ENCODE data around the gene YWHAH.
A peak's percentile ranks its signal among the peaks of the same experiment; 100 is the strongest.

Gene YWHAH

DNA sequence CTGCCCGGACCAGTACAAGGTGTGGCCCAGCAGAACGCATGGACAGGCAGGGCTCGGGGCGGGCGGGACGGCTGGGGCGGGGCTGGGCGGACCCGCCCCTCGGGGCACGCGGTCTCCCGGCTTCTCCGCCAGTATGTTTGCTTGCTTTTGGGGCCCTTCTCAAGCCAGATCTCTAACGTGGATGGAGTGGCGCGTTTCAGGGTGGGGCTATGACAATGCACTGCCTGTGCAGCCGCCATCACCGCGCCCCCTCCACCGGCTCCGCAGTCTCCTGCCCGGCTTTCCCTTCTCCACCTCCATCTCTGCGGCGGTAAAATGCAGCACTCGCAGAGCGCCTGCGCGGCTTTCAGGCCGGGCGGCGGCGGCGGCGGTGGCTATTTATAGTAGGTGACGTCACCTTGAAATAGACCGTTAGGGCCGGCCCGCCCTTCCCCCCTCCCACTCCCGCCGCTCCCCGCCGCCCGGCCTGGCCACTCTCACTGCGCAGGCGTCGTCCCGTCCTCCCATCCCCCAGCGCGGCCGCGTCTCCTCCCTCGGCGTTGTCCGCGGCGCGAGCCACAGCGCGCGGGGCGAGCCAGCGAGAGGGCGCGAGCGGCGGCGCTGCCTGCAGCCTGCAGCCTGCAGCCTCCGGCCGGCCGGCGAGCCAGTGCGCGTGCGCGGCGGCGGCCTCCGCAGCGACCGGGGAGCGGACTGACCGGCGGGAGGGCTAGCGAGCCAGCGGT, at the start of gene YWHAH:
YWHAH (plus strand) TSS at position 558 of the 722 bp plus-strand sequence. CDS start 199 bp downstream, outside the sequence.
- peak; percentile 77 for DNase-seq

DNA sequence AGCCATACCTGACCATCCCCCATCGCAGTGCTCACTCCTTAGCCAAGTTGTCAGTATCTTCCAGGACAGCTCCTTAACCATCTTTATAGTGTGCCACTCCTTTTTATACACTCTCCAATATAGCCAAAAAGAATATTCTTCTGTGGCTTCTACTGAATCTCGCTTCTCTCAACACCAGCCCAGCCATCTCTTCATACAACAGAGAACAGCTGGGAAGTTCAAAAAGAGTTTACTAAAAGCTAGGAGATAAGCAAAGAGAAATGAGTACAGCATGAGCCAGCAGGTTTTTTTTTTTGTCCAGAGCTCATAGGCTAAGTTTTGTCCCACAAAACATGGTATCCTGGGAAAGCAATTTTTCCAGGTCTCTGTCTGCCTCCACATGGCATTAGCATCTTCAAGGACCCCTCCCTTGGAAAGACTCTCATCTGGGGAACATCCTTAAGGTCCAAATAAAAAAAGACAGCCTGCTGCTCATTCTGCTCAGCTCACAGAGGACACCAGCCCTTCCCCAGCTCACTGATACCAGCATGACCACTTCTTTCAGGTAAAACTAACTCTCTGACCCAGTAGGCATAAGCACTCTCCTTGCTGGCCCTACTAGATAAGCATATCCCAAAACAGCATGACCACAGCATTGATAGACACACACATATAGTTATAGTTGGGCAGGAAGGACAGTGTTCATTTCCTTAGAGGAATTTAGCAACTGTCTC, 48.8 kb upstream of the YWHAH start:
- DNase-seq, result no peak

DNA sequence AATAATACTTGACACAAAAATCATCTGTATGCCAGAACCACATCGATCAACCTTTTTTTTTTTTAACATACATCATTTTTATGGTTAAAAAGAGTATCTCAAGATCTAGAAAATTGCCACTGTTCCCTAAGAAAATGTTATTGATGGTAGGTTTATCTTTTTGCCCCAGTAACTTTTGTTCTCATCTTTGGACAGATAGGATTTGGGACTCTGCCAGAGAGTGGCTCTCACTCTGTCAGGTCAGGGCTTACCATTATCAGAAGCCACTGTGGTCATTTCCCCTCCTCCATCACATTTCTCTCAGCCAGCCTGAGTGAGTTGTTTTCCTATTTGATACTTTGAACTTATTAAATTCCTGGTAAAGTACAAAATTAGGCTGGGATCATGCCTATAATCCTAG, 47.9 kb upstream of the YWHAH start:
- no peak for DNase-seq

DNA sequence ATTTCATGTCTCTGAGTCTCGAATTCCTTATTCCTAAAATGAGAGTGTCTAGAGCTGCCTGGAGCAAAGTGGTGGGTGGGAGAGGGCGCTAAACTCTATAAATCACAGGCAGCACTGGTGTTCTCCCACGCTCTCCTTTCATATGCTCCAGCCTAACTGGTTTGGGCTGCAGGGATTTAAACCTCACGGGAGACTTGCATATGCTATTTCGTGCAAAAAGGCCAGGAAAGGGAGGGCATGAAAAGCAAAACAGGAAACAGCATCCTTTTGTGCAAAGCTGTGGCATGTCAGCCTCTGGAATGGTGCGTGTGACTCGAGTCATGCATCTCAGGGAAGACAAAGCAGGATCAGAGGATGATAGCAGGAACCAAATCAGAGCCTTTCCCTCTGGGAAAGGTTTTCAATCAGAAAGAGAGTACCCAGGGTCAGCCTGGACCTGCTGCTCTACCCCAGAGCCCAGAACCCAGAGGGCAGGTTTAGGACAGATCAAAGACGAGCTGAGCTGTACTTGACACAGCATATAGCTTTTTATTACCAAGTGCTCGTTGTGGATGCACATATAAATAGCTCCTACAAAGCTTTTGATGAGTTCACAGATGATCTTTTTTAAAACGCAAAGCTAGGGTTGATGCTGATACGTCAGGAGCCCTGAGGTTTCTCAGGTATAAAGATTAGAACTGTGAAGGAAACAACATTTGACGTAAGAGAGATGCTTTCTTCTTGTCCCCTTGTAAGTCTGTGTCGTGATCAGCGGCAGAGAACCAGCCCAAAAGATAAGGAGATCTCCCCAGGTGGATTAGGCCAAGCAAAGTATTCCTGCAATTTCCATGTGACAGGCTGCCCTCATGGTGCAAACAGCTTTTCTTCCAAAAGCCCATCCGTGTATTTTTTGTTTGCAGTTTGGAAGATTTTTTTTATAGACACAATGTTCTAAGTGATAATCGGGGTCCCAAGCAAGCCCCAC, 46.2 kb upstream of the YWHAH start:
- no peak for DNase-seq

DNA sequence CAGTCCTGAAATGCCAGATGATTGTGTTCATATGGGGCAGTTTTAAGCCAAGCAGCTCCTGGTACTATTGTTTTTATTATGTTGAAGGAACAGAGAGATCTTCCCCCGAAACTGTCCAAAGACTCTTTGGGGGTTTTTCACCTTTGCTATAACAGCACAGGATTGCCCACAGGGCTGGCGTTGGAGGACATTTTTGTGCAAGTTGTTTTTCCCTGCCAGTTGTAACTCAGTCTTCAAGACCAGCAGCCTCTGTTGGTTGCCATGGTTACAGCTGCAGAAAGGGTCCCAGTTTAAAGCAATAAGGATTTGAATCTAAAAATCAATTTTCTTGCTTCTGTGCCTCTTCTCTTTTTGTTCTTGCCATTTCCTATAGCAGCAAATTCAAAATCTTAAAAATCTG, 45.4 kb upstream of the YWHAH start:
- no peak for DNase-seq

DNA sequence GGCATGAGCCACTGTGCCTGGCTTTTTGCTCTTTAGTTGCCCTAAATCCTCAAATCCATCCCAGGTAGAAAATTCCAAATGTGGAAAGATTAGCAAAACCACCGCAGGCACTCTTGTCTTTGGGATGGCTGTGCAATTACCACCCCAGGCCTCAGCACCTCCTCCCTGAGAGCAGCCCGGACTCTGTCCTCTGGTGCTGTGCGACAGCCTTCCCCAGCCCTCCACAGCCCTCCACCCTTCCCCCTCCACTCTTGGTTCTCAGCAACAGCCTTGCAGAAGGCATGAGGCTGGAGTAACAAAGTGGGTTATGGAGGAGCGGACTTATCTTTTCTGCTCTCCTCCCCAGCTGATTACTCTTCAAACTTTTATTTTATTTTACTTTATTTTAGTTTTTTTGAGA, 44.7 kb upstream of the YWHAH start:
- DNase-seq, result no peak

DNA sequence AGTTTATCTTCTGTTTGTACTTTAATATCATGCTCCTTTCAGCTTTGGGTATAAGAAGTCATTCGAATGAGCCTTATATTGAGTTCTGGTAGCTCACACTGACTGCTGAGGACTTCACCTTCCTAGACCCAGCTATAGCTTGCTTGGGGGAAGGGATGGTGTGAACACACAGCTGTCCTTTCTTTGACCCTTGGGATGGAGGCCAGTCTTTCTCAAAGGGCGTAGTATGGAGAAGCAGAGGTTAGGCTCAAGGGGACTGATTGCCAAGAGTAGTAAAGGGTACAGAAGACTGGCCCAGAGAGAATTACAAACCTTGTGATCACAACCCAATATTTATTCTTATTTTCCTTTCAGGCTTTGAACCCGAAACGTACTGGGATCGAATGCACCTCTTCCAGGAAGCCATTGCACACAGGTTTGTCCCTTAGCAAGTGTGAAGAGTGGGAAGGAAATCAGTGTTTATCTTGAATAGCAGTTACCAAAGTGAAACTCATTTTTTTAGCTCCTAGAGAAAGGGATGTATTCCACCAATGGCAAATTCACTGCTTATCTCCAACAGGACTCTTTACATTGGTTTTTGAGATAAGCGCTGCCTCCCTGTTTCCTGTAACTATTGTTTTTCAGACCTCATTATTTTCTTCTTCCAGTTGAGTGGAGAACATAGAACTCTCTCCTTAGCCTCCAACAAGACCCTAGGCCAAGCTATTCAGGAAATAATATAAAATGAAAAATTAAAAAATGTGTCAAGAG, 42.8 kb upstream of the YWHAH start:
- DNase-seq, result no peak

DNA sequence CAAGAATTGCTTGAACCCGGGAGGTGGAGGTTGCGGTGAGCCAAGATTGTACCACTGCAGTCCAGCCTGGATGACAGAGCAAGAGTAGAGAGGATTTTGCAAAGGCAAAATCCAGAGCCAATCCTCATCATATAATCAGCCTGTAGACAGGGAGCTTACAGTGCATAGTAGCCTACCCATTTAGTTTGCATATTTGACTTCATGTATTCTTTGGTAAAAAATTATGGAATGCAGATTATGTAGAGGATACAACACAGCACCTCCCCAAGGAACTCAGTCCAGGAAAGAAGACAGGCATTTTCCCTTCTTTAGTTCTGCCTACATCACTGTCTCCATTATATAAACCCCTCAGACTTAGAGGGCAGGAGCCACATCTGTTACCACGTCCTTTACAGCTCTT, 39.7 kb upstream of the YWHAH start:
- DNase-seq, result no peak

DNA sequence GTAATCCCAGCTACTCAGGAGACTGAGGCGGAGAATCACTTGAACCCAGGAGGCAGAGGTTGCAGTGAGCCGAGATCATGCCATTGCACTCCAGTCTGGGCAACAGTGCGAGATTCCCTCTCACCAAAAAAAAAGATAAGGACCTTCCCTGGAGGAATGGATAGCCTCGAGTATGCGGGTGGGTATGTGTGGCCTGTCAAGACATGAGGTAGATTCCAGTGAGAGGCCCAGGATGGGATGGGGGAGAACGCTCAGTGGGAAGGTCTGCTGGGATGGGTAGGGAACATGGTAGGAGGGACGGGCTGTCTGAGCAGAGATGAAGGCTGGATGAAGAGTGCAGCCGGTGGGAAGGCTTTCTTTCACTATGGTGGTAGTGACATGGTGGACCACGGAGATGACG, 39.0 kb upstream of the YWHAH start:
- no peak for DNase-seq

DNA sequence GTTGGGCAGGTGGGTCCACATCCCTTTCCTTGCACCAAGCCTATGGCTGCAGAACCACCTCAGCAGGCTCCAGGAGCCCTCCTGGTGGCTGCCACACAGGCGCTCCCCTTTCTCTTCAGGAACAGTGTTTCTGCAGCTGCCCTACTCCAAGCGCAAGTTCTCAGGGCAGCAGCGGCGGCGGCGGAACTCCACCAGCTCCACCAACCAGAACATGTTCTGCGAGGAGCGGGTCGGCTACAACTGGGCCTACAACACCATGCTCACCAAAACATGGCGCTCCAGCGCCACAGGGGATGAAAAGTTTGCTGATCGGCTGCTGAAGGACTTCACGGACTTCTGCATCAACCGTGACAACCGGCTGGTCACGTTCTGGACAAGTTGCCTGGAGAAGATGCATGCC, 38.2 kb upstream of the YWHAH start:
- no peak for DNase-seq

DNA sequence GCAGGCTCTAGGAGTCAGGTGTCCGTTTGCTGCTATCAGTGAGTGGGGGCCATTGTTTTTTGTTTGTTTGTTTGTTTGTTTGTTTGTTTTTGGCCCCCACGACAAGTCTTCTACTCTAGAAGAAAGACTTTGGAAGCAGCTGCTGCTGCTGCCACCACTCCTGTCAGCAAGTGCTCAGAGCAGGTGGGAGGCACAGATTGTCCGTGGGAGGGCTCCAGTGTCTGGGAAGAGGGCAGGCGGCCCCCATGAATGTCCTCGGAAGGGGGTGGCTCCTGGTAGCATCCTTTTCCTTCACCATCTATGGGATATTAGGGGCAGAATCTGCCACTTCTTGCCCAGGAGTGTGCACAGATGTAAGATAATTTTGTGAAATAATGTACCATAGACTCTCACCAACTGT, 37.8 kb upstream of the YWHAH start:
- DNase-seq, result no peak

DNA sequence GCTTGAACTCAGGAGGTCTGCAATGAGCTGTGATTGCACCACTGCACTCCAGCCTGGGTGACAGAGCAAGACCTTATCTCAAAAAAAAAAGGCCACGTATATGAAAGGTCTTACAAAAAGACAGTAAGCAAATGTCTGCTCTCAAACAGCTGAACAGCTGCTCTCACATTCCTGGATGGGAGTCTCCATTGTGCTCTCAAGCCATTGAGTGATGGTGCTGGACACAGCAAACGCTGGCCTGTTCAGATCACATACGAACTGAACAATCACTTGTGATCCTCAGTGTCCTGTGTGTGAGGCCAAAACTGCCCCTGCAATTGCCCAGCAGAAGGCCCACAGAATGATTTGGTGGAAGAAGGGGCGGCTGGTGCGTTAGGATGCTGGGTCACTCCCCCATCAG, 34.4 kb upstream of the YWHAH start:
- no peak for DNase-seq

DNA sequence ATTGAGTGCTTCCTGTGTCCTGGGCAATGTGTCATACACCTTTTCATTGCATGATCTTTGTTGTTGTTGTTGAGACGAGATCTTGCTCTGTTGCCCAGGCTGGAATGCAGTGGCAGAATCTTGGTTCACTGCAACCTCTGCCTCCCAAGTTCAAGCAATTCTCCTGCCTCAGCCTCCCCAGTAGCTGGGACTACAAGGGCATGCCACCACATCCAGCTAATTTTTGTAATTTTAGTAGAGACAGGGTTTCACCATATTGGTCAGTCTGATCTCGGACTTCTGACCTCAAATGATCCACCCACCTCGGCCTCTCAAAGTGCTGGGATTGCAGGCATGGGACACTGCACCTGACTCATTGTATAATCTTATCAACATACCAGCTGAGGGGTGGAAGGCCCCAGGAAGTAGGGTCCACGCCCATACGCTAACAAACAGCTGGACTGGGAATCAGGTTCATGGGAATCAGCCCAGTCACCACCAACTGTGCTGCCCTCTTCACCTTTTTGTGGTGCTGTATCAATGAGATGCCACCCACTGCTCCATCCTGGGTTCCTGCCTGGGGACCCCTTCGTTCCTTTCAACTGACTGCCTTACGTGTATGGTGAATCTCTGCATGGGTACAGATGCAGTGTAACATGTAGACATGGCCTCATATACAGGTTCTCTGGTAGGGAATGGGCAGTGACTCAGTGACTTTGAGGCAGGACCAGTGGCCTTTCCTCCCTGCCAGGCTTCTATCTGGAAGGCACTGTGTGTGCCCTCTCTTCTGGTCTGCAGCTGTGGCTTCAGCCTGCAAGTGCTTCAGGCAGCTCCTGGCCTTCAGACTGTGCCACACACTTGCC, 32.5 kb upstream of the YWHAH start:
- DNase-seq, result no peak

DNA sequence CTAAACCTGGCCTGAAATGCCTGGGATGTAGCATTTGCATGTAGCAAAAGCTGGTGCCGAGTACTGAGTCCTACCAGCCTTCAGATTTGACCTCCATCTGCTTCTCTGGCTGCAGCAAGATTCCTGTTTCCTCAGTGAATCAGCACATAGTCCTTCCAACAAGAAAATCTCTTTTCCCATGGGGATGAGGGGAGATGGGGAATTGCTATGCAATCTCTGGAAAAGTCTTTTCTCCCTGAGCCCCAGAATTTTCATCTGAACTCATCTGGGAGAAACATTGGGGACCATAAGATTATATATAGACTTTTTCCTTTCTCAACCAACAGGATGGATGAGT, 32.0 kb upstream of the YWHAH start:
- DNase-seq, result no peak

DNA sequence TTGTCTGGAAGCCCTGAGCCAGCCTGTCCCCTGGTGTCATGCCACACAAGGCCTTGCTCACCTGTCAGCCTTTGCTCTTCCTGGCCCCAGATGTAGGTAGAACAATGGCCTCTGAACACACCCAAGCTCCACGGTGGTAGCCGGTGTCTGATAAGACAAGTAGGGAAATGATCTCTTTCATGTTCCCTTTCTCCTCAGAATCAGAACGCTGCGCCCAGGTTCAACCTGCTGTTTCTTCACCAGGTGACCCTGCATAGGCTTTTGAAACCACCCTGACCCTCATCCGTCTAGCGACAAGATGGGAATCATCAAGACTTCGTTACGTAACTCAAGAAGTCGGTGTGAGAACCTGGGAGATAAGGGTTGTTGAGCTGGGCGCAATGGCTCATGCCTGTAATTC, 28.7 kb upstream of the YWHAH start:
- no peak for DNase-seq

DNA sequence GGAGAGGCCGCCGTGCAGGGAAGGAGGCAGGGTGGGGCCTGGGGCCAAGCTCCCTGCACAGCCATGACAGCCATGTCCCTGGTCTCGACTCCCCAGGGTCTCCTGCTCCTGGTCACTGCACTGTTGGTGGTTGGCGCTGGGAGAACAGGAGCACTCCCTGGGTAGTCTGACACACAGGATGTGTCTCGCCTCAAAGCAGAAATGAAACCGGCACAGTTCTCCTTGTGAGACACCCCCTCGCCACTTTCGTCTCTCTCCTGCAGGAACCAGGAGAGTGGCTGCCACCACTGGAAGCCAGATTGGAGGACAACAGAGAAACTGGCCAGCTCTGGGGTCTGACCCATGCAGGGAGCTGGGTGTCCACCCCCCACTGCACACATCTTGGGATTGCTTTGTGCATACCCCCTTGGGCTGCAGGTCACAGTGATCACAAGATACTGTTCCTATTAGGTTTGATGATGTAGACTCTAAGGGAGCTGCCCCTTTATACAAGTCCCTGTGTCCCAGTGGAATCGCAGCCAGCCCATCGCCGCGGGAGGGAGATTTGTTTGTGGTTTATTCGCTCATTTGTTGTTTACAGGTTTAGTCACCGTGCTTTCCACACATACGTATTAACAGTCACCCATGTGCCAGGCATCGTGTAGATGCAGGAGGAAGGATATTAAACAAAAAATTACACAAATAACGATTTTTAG, 27.0 kb upstream of the YWHAH start:
- no peak for DNase-seq

DNA sequence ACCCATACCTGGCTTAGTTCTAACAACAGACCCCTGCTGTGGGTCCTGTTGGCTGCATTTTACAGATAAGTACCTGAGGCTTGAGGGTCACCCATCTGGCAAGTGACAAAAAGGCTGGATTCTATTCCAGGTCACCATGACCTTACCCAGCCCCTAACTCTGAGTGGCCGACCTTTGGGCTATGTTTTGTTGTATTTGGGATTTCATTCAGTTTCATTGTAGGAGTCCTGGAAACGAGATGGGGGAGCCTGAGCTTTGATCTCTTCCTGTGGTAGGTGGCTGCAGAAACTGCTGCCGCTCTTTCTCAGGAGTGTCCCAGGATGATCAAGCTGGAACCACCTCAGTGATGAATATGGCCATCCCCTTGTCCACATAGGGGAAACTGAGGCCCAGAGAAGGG, 24.6 kb upstream of the YWHAH start:
- DNase-seq, result no peak

DNA sequence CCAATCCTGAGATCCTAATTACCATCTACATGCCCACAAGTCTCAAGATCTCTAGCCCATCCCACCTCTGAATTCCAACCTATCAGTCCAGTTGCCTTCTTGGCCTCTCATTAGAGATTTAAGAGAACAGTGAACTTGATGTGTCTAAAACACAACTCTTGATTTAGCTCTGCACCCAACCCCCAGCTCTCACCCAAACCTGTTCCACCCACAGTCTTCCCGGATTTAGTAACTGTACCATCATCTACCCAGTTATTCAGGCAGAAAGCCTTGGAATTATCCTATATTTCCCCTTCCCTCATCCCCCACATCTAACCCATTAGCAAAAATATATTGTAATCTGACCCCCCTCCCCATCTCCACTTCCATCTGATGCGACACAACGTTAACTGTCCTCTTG, 24.0 kb upstream of the YWHAH start:
- DNase-seq, result no peak

DNA sequence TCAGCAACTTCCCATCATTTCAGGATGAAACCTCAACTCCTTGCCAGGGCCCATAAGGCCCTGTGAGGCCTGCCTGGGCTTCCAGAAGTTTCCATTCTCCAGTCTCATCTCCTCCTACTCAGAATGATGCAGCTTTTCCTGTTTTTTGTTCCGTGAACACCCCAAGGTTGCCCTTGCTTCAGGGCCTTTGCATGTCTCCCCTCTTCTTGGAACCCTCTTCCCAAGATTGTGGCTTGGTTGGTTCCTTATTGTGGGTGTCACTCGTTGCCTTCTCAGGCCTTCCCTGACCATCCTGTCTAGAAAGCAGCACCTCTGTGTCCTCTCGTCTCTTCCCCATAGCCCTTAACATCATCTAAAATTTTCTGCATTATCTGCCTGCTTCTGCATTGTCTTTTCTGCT, 23.2 kb upstream of the YWHAH start:
- DNase-seq, result no peak

DNA sequence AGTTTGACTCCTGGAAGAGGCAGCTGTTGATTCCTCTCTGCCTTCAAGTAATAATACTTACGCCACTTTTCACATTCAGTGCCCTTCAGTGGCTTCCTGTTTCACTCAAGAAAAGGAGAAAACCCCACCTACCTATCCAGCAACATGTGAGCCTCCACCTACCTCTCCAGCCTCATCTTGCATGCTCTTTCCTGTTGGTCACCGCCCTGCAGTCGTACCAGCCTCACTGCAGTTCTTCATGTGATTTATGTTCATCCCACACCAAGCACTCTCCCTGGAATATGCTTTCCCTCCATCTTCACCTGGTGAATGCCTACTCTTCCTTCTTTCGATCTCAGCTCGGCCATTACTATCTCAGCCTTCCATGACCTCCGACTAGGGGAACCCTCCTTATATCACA, 21.8 kb upstream of the YWHAH start:
- no peak for DNase-seq

DNA sequence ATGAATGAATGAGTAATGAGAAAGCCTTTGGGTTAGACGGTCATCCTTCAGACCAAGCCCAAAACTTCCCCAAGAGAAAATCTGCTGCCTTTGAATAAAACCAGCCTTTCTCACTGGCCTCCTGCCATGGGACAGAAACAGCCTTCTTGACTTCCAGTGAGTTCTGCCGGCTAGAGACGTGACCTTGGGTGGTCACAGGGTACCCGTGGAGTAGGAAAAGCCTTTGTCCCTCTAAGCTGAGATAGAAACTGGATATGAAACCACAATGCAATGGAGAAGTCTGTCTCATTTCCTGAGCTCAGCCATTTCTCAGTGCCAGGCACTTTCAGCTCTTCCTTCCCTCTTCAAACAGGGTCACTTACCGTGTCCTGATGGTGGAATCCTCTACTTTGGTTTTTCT, 21.2 kb upstream of the YWHAH start:
- DNase-seq, result no peak

Data from NCI-H1694 (cell line).